HG03460 (cell line): ENCODE data around the gene PPM1L.

ENCODE experiments used
- ATAC-seq: cut with Tn5 transposase; IDR thresholded peaks from one replicate; pipeline ENCODE4 v1.9.1; 2021; ENCODE audit not compliant: unreplicated experiment

Gene PPM1L

GRCh38 chr3:160921020-160921635 is 165.1 kb downstream of the PPM1L start:
- peak; percentile 68 for ATAC-seq

GRCh38 chr3:160924776-160925175 is 168.7 kb downstream of the PPM1L start:
- no peak for ATAC-seq

- ATAC-seq: no peak
Observed at GRCh38 chr3:160927620-160928019, 171.6 kb downstream of the PPM1L start.

GRCh38 chr3:160928183-160928726 is 172.2 kb downstream of the PPM1L start:
- ATAC-seq: no peak

GRCh38 chr3:160929595-160929994 is 173.6 kb downstream of the PPM1L start:
- ATAC-seq: no peak

GRCh38 chr3:160931474-160931873 is 175.4 kb downstream of the PPM1L start:
- no peak for ATAC-seq

GRCh38 chr3:160935413-160936095 is 179.5 kb downstream of the PPM1L start:
- no peak for ATAC-seq

GRCh38 chr3:160941885-160942494 is 186.0 kb downstream of the PPM1L start:
- ATAC-seq: peak; percentile 90

GRCh38 chr3:160943996-160944395 is 188.0 kb downstream of the PPM1L start:
- ATAC-seq: no peak

GRCh38 chr3:160945336-160945735 is 189.3 kb downstream of the PPM1L start:
- no peak for ATAC-seq

GRCh38 chr3:160948273-160948672 is 192.2 kb downstream of the PPM1L start:
- no peak for ATAC-seq

- ATAC-seq: no peak
Observed at GRCh38 chr3:160949460-160949859, 193.4 kb downstream of the PPM1L start.

GRCh38 chr3:160950542-160950941 is 194.5 kb downstream of the PPM1L start:
- ATAC-seq: no peak

- no peak for ATAC-seq
Observed at GRCh38 chr3:160950954-160951353, 194.9 kb downstream of the PPM1L start.

GRCh38 chr3:160951642-160952487 is 195.8 kb downstream of the PPM1L start:
- ATAC-seq: no peak

- no peak for ATAC-seq
Observed at GRCh38 chr3:160953686-160954085, 197.7 kb downstream of the PPM1L start.

- peak; percentile 88 for ATAC-seq
Observed at GRCh38 chr3:160956785-160957184, 200.8 kb downstream of the PPM1L start.

- ATAC-seq: no peak
Observed at GRCh38 chr3:160960568-160960967, 204.5 kb downstream of the PPM1L start.

- no peak for ATAC-seq
Observed at GRCh38 chr3:160963949-160964348, 207.9 kb downstream of the PPM1L start.

- ATAC-seq: no peak
Observed at GRCh38 chr3:160968761-160969160, 212.7 kb downstream of the PPM1L start.
